ENCODE data around the gene CDC42EP3.
A peak's percentile ranks its signal among the peaks of the same experiment; 100 is the strongest.

The CDC42EP3 gene, protein sequence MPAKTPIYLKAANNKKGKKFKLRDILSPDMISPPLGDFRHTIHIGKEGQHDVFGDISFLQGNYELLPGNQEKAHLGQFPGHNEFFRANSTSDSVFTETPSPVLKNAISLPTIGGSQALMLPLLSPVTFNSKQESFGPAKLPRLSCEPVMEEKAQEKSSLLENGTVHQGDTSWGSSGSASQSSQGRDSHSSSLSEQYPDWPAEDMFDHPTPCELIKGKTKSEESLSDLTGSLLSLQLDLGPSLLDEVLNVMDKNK

DNA sequence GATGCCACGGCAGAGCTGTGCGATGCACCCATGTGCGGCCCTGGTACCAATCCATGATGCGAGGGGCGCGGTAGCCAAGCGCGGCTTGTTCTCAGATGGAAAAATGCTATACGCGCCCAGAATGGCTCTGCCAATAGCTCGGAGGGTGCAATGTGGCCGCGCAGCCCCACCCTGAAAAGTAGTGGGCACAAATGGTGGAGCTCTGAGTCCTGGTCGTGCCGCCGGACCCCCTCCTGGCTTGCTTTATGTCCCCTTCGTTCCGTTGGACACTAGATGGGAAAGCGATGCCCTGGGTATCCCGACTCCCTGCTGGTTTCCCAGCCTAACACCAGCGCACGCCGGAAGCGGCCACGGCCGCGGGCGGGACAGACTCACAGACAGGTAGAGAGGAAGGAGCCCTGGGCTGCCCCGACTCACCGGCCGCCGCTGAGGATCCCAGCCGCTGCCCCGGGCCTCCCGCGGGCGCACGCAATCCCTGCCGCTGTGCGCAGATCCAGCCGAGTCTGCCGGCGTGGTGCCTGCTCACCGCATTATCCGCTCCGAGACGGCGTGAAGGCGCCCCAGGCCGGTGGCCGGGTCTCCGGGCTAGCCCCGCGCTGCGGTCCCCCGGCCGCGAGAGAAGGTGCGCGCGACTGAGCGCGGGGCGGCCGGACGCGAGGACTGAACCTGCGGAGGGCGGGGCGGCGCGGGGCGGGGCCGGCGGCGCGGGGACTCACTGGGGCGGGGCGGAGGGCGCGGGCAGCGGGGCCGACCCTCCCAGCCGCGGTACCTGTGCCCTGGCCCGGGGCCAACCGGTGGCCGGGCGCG lies at the start of gene CDC42EP3:
Gene CDC42EP3, minus strand, starts transcription at position 634 of the 807 bp plus-strand sequence. CDS start 25,055 bp downstream, outside the sequence.
- peak; percentile 44 for DNase-seq (ENCODE audit: low spot score)

DNA sequence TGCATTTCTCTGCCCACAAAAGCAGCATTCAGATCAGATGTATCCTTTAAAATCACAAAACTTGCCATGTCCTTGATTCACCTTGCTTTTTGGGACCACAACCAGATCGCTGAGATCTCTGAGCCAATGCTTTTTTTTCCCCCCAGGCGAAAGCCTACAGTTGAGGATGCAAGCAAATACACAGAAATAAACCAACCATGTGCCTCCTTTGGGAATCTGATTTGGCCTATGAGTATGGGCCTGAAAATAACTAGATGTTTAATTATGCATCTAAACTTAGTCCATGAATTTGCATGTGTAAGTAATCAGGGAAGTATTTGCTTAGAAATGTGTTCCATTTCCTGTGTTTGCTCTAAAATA lies 49.7 kb upstream of the CDC42EP3 start:
- DNase-seq (ENCODE audit: low spot score) = no peak

DNA sequence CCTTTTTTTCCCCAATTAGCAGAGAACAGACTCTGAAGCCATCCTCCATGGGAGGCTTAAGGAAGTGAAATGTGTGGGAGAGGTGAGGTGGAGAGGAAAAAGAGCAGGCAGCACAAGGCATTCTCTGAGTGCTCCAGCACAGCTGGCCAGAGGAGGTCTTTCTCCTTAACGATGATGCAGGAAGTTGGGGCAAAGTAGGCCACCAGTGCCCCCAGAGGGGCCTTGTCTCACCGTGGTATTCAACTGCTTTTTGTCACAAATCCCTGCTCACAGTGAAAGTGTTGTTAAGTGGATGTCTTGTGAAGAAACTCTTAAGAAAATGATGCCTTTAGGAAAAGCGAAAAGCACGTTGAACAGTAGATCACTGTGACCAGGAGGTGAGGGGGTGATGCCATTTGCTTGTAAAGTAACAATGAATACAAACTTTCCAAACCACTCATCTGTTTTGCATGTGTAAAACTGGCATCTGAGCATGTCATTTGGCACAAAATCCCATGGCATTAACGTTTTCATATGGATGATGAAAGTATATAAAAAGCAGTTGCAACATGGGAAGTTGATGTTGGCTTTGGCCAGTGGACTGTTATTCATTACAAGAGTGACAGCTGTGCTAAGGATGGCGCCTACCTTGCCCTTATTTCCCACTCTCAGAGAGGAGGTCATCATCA lies 49.2 kb upstream of the CDC42EP3 start:
- DNase-seq (ENCODE audit: low spot score) = no peak

DNA sequence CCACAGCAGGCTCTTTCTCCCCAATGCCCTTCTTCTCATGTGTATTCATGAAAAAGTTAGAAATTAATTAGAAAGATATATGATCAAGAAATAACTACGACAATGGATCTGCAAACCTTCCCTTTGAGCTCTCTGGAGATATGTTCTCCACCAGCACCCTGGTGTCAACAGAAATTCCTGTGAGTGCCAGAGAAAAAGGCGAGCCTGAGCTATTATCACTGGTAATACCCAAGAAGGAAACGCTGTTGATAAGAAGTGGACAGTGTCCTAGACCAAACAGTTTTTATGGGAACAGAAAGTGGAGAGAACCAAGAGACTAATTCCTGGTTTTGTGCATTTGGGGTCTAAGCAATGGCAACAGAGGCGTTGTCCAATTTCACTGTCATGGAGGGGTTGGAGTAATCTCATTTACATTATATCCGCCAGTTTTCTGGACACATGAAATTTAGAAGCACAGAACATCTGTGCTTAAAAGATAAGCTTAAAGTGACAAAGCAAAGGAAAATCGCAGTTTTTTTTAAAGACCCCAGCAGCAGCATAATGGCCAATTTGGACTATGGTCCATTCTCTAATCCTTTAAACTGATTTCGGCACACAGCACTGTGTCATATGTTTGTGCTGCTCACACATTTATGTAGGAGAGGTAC lies 47.2 kb upstream of the CDC42EP3 start:
- DNase-seq (ENCODE audit: low spot score) = no peak

DNA sequence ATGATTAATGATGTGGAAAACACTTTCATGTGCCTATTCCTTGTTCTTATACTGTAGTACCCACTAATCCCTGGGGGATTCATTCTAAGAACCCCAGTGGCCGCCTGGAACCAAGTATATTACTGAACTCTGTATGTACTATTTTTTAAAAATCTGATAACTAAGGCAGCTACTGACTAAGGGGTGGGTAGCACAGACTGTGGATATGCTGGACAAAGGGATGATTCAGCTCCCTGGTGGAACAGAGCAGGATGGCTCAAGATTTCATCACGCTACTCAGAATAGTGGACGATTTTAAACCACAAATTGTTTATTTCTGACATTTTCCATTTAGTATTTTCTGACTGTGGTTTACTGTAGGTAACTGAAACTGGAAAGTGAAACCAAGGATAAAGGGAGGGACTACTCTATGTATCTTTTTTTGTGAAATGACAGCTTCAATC lies 41.8 kb upstream of the CDC42EP3 start:
- DNase-seq (ENCODE audit: low spot score) = no peak

DNA sequence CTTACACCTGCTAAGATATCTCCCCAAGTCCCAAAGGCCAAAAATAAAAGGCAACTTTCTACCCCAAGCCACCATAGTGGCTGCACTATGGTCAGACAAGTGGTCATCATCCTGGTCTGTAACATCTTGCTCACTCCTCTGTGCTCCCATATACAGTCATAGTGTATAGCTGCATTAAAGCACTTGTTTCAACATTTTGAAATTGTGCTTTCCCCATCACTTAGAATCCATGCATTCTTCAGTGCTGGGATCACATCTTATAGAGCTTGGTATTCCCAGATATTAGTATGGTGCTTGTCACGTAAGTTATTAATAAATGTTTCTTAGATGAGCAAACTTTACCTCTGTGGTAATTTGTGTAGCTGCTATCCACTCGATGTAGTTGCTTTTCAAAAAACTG lies 40.4 kb upstream of the CDC42EP3 start:
- DNase-seq (ENCODE audit: low spot score) = no peak

DNA sequence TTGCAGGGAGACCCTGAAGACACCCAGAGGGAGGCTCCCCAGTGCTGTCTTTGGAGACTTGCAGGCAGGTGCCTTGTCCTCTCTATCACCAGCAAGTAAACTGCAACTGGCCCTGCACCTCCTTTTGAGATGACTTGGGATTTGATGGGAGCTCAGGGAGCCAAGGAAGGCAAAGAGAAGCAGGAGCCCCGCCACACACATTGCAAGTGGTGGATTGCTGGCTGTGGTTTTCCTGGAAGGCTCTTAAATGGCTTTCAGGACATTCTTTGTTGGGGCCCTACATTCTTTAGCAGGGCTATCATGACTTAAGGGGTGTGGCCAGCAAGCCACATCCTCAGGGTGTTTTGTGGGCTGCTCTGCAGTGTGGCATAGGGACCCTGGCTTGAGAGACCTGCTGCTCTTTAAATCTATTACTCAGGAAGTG lies 39.9 kb upstream of the CDC42EP3 start:
- DNase-seq (ENCODE audit: low spot score) = no peak

DNA sequence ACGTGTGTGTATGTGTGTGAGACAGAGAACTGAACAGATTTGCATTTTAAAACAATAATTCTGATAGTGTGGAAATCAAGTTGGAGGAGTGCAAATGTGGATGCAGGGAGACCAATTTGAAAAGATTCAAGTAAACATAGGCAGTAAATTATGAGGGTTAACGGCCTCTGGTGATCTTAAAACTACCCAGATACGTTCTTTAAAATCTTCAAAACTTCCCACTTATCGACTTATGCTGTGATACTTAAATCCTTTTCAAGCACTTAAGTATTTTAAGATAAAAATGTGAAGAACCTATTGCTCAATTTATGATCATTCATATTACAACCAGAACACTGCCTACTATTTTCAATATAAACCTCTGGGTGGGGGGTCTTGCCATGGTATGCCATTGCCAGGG lies 37.7 kb upstream of the CDC42EP3 start:
- no peak for DNase-seq (ENCODE audit: low spot score)

DNA sequence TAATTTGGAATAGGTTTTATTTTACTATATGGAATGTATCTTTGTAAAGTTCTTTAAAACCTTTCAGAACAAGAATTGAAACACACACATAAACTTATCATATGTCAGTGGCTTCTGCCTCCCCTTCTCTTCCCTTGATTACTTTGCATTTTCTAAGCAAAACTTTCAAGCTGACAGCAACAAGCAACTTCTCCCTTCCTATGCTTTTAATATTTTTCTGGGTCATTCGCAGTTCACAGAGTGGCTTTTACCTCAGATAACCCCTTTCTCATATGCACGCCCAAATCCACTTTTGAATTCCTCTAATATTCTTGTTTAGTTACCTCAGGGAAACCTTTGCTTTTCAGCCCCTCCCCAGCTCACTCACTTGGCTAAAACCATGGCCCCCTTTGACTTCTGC lies 36.7 kb upstream of the CDC42EP3 start:
- DNase-seq (ENCODE audit: low spot score) = no peak

DNA sequence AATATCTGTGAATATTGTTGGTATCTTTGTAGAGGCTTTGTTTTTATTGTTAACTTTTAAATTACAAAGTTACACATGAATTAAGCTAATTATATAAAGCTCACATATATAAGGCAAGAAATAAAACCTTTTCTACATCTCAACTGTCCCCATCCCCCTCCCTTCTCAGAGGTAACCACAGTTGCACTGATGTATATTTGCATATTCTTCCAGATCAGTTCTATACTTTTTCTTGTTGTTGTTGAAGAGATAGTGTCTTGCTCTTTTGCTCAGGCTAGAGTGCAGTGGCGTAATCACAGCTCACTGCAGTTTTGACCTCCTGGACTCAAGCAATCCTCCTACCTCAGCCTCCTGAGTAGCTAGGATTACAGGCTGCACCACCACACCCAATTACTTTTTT lies 36.0 kb upstream of the CDC42EP3 start:
- DNase-seq (ENCODE audit: low spot score) = no peak

DNA sequence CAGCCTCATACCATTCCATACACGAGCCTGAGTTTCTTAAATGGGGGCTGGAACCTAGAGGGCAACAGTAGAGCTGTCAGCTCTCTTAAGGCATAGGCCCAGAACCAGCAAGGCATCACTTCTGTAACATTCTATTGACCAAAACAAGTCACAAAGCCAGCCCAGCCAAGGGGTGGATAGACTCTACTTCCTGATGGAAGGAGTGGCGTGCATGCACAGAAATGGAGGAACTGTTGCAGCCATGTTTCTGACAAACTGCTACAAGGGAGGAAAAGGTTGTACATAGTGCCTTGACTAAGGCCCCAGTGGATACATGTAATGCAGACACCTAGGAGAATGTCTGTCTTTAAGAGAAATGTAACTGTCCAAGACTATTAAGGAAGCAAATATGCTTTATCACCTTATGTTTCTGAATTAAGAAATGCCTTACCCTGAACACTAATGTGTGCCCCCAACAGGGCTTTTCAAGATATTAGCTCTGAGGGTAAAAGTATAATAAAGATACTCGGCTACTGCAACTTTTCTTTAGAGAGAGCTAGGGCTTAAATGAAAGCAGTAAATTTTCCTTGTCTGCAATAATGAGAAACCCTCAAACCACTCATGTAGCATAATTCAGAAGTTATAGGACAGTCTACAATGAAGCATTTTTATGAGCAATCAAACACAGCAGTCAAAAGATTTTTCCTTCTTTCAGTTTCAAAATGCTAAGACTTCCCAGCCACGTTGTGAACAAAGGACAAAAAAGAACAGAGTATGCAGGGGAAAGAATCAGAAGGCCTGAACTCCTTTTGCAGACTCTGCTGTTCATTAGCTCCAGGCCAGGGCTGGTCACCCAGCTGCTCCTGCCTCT lies 35.1 kb upstream of the CDC42EP3 start:
- no peak for DNase-seq (ENCODE audit: low spot score)

DNA sequence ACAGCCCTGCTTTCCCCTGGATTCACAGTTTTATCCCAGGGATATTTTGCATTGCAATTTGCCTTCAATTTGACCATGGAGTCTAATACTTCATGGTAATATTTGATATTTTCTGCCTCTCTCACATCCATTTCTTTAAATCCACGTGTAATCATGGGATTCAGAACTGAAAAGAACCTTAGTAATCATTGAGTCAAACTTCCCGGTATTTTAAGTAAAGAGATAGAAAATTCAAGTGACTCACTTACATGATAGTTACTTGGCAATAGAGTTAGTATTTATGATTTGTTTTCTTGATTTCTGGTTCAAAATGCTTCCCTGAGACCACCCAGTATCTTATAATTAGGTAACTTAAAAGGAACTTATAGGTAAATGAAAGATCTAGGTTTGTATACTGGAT lies 33.7 kb upstream of the CDC42EP3 start:
- no peak for DNase-seq (ENCODE audit: low spot score)

DNA sequence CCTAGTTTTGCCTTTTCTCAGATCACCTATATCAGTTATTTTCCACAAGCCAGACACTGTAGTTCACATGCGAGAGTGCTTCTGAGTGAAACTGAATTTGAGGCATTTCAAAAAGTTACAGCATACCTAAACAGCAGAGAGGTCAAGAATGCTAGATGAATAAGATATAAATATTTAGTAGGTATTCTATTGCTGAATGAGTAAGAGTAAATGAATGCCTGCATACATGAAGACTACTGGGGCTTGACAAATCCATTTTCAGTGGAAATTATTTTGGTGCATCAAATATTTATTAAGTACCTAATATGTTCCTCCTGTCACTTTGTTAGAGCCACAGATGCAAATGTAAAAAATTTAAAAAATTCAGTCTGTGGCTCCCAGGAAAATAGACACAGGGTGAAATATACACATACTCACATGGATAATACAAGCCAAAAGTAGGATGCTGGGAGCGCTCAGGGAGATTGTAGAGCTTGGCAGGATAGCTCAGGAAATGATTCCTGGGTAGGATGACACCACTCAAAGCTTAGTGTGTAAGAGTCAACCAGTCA lies 27.6 kb upstream of the CDC42EP3 start:
- no peak for DNase-seq (ENCODE audit: low spot score)

DNA sequence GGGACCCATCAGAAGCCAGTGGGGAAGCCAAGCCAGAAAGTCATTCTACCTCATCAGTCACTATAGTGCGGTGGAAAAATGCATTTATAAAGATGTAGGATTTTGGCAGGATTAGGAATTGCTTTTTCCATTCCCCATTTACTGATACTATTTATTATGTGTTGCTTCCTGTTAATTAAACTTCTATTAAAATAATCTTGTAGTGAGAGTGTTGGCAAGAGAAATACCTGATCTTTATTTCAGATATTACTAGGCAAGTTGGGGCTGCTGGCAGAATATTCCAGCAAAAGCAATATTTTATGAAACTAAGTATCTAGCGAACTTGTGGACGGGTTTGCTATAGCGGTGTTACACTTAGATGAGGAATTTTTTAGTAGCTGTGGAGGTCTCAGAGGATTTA lies 23.9 kb upstream of the CDC42EP3 start:
- no peak for DNase-seq (ENCODE audit: low spot score)

DNA sequence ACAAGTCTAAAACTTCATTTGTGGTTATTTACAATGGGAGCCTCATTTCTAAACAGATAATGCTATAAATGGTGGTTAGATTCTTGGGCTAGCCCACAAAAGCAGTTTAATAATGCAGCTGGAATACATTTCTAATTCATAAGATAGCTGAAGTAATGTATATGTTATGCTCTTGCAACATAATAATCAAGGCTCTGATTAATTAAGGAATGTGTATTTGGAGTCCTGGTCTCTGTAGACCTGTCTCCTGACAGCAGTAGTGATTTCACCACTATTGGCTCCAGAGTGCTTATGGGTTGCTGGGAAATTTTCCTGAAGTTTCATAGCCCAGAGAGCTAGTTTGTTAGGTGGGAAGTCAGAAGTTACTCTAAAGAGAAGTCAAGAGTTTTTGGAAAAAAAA lies 21.3 kb upstream of the CDC42EP3 start:
- DNase-seq (ENCODE audit: low spot score) = no peak

DNA sequence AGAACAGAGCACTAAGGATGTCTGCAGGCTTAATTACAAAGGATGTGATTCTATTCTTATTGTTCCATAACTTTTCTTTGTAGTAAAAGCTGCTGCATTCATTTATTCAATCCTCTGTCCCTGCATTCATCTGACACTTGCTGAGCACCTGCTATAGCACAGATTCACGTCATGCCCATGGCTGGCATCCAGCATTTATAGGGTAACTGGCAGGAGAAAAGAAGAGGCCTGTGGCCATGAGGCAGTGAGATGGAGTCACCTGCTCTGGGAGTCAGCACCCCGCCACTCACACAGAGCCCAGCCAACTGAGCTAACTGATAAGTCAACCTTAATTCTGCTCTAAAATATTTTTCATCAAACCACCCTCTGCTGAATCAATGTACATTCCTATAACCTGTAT lies 18.3 kb upstream of the CDC42EP3 start:
- no peak for DNase-seq (ENCODE audit: low spot score)

DNA sequence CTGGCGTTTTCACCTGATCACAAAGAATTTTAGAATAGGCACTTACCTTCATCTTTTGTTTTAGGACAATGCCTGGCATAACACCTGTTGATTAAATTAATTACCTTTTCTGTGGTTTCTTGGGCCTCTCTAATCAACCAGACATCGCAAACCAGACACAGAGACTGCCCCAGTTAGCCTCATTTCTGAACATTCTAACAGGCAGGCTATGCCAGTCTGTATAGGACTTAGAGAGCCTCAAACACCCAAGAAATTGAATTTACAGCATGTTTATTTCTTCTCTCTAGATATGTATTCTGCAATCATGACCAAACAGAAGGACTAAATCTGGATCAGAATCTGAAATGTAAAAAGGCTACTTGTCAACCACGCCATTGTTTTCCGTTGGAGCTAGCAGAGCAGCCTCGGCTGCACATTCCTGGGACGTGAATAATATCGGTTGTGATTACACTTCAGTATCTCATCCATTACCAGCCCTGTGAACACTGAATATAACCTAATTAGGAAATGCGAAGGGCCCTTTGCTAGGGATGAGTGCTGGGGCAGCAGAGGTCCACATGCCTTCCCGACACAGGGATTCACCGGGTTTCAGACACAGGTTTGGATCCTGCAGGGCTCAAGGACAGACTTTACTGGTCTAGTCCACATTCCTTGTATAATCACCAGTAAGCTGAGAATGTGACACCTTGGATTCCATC lies 17.5 kb upstream of the CDC42EP3 start:
- DNase-seq (ENCODE audit: low spot score) = no peak

DNA sequence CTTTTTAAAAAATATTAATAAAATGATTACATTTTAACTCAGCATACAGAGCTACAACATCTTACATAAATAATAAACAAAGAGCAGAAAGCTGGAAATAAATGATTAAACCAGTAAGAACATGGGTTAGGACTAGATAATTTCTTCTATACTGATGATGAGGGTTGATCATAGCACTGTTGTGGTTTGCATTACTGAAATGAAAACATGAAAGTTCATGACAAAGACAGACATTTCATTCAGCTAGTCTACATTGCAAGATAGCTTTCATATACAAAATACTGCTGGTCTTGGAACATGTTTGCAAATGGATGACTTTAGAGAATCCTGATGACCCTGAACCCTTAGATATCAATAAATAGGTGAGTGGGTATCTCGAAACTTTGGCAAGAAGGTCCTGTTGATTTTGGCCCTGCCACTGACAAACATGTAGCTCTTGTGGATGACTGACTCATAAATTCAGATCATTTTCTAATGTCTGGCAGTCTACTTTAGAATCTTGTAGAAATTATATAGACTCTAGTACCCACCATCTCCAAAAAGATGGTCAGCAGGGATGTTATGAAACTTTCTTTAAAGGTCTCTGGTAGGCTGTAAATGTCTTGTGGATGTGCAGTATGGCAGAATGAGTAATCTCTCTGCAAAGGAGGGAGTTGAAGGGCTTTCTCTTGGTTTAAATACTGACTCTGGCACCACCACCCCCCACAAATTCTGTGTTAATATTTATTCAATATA lies 15.5 kb upstream of the CDC42EP3 start:
- DNase-seq (ENCODE audit: low spot score) = no peak

DNA sequence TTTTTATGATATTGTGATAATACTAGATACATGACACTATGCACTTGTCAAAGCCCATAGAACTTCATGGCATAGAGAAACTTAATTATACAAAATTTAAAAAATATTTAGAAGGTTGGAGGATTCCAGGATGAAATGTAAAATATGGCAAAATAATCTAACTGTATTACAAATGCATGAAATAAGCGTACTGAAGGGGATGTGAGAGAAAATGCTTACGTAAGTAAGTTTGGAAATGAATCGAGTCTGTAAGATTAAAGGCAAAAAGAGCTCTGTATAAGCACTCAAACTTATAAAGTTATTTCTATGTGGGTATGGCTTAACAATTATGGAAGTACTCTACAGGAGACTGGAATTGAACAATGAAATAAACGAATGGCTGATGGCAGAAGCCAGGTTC lies 13.4 kb upstream of the CDC42EP3 start:
- no peak for DNase-seq (ENCODE audit: low spot score)
